GDM1 (cell line): ENCODE results near the gene HECTD1.
"Not testable (repeated sequence)": the region's sequence is repeated elsewhere in the genome, so short reads cannot be mapped to it uniquely, and the experiment has no call there.

ENCODE experiments used
- DNase-seq: peaks from one replicate; lab custom pipeline; 2025; lab: John Stamatoyannopoulos, UW

Gene HECTD1

GRCh38 chr14:31228533-31228932 lies 20.9 kb upstream of the HECTD1 start:
- no peak for DNase-seq

- DNase-seq: no peak
Observed at GRCh38 chr14:31224808-31225207, 17.2 kb upstream of the HECTD1 start.

- no peak for DNase-seq
Observed at GRCh38 chr14:31223331-31223730, 15.7 kb upstream of the HECTD1 start.

- no peak for DNase-seq
Observed at GRCh38 chr14:31222834-31223233, 15.2 kb upstream of the HECTD1 start.

GRCh38 chr14:31221266-31221665 lies 13.7 kb upstream of the HECTD1 start:
- no peak for DNase-seq

- no peak for DNase-seq
Observed at GRCh38 chr14:31219169-31219568, 11.6 kb upstream of the HECTD1 start.

- DNase-seq: no peak
Observed at GRCh38 chr14:31216359-31216758, 8.8 kb upstream of the HECTD1 start.

- DNase-seq: no peak
Observed at GRCh38 chr14:31212893-31213292, 5.3 kb upstream of the HECTD1 start.

- DNase-seq: no peak
Observed at GRCh38 chr14:31209605-31210004, 2.0 kb upstream of the HECTD1 start.

GRCh38 chr14:31208546-31209424 lies 1.2 kb upstream of the HECTD1 start:
- no peak for DNase-seq

- no peak for DNase-seq
Observed at GRCh38 chr14:31207287-31207754, 272 bp downstream of the HECTD1 start.

- DNase-seq: no peak
Observed at GRCh38 chr14:31206536-31207286, 882 bp downstream of the HECTD1 start.

GRCh38 chr14:31205681-31206535 lies 1.7 kb downstream of the HECTD1 start:
- no peak for DNase-seq

- DNase-seq: no peak
Observed at GRCh38 chr14:31204593-31205534, 2.7 kb downstream of the HECTD1 start.

GRCh38 chr14:31203899-31204592 lies 3.5 kb downstream of the HECTD1 start:
- DNase-seq: not testable (repeated sequence)

GRCh38 chr14:31203414-31203742 lies 4.2 kb downstream of the HECTD1 start:
- no peak for DNase-seq

GRCh38 chr14:31201111-31201510 lies 6.5 kb downstream of the HECTD1 start:
- no peak for DNase-seq

GRCh38 chr14:31200702-31200990 lies 6.9 kb downstream of the HECTD1 start:
- DNase-seq: no peak

- no peak for DNase-seq
Observed at GRCh38 chr14:31197671-31198070, 9.9 kb downstream of the HECTD1 start.

GRCh38 chr14:31196839-31197492 lies 10.6 kb downstream of the HECTD1 start:
- no peak for DNase-seq
